NCI-H526 (cell line): ENCODE results near the gene SPDYC.
A peak's percentile ranks its signal among the peaks of the same experiment; 100 is the strongest.

Source experiments
- DNase-seq, 2 experiments: peaks; one replicate each; lab custom pipeline; 2025; lab: John Stamatoyannopoulos, UW

SPDYC gene, protein sequence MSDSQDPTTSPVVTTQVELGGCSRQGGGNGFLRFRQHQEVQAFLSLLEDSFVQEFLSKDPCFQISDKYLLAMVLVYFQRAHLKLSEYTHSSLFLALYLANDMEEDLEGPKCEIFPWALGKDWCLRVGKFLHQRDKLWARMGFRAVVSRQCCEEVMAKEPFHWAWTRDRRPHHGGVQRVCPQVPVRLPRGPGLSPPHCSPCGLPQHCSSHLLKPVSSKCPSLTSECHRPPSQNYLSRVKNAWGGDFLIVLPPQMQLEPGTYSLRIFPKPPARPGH

GRCh38 chr11:65170058-65170534 lies at the start of gene SPDYC:
SPDYC (plus strand) TSS chr11:65170233; CDS start chr11:65171358, 1,125 bp downstream.
- DNase-seq, result no peak

- DNase-seq, result no peak
Observed at GRCh38 chr11:65120831-65121230, 49.2 kb upstream of the SPDYC start.

DNA sequence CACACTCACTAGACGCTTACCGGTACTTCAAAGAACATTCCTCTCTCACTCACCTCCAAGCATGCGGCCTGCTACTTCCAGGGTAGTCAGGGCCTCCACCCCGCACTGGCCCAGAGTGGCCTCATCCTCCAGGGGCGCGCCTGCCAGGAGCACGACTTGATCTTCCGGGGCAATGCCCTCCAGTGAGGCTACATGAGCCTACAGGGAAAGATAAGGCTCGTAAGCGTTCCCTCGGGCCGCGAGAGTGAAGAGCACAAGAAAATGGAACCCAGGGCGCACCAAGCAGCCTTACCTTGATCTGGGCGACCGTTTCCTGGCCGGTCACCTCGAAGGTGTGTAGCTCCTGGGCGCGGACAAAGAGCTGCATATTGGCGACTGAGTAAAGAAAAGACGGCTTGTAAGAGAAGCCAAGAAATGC lies 48.6 kb upstream of the SPDYC start:
- no peak for DNase-seq

DNA sequence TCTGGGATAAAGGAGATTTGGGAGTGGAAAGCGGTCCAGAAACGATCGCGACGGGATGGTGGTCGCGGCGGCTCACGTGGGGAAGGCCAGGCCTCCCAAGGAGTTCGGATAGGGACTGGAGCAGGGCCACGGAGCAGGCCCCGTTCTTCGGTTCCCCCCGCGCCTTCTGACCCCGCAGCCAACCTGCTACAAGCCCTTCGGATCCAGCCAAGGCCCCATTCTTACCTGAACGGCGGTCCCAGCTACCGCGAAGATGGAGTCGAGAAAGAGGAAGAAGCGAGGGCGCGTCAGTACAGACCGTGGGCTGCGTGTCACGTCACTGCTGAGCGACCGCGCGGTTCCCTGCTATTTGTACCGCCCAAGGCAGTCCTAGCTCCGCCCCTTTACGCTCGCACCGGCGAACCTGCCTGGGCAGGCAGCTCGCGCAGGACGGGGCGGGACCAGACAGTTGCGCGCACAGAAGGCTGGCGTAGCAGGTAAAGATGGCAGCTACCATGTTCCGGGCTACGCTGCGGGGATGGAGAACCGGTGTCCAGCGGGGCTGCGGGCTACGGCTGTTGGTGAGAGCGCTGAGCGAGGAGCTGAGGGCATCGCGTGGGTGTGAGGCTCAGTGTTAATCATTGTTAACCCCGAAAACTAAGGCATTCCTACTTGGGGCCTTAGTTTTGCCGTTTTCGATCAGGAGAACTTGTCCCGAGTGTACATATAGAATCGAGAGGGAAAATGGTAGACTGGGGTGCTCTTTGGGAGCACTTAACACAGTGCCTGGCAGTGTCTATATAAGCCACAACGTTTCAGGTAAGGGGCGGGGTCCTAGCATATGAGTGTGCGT lies 48.0 kb upstream of the SPDYC start, which contains the start of the genes FAU and MRPL49:
Gene FAU (minus strand): TSS at position 270 of the 832 bp plus-strand sequence. CDS start 321 bp downstream, outside the sequence.
Gene MRPL49 (plus strand): TSS at position 457 of the 832 bp plus-strand sequence. CDS start 26 bp downstream, at position 483.
- DNase-seq, result peak; percentile 96 to 100

- DNase-seq, result no peak
Observed at GRCh38 chr11:65124480-65125196, 45.4 kb upstream of the SPDYC start.

- no peak for DNase-seq
Observed at GRCh38 chr11:65125197-65126056, 44.6 kb upstream of the SPDYC start.

DNA sequence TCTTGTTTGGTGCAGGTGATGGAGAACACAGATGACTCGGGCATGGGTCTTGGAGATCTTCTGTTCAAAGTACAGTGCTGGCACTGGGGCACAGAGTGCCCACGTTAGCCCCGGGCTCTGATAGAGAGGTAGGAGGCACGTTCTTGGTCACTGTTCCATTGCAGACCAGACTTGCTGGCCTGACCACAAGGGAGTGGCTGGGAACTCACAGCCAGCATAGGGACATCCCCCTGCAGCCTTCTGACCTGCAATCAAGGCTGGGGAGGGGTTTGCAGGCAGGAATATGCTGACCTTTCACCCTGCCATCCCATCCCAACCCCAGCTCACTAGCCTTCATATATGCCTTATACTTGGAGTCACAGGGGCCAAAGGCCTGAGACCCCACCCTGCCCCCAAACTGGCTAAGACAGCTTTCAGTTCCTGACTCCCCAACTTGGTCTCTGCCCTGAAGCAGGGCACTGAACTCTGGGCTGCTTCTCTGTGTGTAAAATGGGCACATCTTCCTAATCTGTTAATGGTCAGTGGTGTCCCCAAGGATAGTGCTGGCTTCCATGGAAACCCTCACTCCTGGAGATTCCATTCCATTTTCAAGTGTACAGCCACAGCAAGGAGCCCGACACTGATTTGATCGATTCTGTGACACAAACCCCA lies 43.3 kb upstream of the SPDYC start:
- no peak for DNase-seq

DNA sequence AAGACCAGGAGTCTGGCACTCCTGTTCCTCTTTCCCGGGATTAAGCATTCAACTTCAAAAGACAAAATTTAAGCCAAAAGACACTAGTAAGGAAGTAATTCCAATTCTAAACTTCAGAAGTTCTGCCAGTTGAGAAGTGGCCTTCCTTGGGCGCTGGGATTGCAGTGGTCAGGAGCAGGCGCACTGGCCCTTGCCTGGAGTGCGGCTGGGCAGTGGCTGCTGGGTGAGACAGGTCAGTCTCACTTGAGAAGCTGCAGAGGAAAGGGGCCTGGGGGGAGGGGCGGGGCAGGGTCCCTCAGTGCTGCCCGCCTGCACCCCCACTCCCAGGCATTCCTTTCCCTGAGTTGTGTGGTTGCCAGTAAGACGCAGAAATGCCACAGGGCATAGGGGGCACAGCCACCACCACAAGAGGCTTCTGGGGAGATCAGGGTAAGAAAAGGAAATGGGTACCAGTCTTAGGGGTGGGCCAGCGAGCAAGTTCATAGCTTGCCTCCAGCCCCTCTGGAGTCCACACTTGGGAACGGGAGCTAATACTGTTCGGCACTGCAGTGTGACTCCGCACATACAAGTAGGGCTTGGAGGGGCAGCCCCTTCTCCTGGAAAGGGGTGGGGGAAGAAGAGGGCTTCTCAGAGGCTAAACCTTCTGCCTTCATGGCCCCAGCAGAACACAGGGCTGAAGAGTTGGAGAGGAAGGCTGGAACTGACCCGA lies 42.4 kb upstream of the SPDYC start:
- DNase-seq, result no peak

GRCh38 chr11:65128182-65129145 lies 41.6 kb upstream of the SPDYC start:
- no peak for DNase-seq

GRCh38 chr11:65129649-65130441 lies 40.2 kb upstream of the SPDYC start:
- DNase-seq, result no peak

DNA sequence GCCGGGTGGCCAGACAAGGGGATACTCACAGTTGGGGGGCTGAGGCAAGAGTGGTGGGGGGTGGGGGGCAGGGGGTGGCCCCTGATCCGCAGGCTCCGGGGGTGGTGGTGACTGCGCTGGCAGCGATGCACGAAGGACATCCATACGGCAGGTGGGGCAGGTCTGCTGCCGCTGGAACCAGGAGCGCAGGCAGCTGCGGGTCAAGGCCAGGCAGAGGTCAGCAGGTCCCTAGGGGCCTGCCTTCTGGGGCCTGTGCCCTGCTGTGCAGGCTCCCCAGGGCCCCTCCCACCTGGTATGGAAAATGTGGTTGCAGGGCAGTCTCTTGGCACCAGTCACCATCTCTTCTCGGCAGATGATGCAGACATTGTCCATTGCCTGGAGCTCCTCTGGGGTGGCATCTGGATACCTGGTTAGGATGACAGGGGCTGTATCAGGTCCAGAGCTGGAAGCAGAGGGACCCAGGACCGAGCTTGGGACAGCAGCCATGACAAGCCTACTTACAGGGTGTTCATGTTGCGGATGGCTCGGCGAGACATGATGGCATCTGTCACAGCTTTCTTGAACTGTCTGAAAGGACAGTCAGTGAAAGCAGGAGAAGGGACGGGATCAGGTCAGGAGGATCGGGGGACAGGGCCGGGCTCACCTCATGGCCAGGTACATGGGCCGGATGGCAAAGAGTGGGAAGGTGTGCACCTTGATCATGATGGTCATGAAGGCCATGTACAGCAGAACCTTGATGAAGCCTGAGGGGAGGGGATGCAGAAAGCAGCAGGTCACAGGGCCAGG lies 39.2 kb upstream of the SPDYC start:
- DNase-seq, result no peak

DNA sequence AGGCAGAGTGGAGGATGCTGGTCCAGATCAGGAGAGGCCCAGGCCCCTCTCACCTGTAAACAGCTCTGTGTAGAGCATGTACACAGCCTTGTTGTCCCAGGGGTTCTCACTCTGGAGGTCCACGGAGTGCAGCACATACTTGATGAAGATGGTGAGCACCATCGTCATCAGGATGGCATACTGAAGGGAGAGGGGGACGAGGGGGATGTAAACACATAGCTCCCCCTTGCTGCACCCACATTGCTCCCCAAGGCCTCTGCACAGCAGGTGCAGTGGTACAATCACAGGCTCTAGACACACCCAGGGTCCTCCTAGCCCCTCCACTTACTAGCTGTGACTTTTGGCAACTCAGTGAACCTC lies 38.6 kb upstream of the SPDYC start:
- no peak for DNase-seq

- no peak for DNase-seq
Observed at GRCh38 chr11:65131895-65132237, 38.2 kb upstream of the SPDYC start.

DNA sequence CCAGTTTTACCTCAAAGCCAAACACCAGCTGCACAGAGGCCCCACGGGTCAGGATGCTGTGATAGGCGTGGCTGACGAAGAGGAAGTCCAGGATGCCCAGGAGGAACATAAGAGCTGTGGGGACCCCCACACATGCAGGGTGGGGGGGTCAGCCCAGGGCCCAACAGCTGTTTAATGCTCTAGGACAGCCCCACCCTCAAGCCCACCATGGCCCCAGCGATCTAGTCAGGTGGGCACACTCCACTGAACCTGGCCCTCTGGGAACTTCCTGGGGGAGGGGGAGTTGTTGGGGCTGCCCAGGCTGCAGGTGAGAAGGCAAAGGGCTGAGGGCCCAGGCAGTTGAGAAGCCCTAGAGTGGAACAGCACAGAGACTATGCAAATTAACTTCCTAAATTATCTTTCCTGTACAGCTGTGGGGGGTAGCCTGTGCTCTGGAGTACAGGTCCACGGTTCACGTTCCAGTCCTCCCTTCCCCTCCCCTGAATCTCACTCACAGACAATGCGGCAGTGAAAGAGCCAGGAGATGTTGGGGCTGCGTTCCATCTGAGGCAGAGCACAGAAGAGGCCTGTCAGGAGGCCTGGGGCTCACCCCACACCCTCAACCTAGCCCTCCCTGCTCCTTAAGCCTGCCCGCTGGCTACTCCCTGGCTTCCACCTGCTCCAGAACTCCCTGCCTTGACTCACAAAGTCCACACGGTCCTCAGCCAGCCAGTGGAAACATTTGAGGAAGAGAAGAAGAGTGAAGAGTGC lies 37.6 kb upstream of the SPDYC start:
- DNase-seq, result peak in 1 of 2 experiments; percentile 58

GRCh38 chr11:65132988-65133700 lies 36.9 kb upstream of the SPDYC start:
- DNase-seq, result peak; percentile 64 to 88

GRCh38 chr11:65133724-65134123 lies 36.3 kb upstream of the SPDYC start:
- no peak for DNase-seq
